Gastroesophageal sphincter (tissue), 3 donors: ENCODE results near the gene TMCO4.
A peak's percentile ranks its signal among the peaks of the same experiment; 100 is the strongest.

Source experiments
- EP300 ChIP-seq: sonication (generic); formaldehyde crosslinking; IDR thresholded peaks from one replicate; pipeline ENCODE4 v1.6.1; 2017; ENCODE audit warnings: antibody characterized with exemption, mild to moderate bottlenecking
- POLR2A ChIP-seq, 2 donors: fragments of 450-650 bp; IDR thresholded peaks; one replicate each; pipeline ENCODE4 v1.6.1; 2017; ENCODE audit warnings: antibody characterized with exemption in 2 of 2, mild to moderate bottlenecking in 2 of 2, moderate library complexity in 1 of 2
- POLR2AphosphoS5 ChIP-seq: sonication (generic); formaldehyde crosslinking; IDR thresholded peaks from one replicate; pipeline ENCODE4 v1.6.1; 2017; ENCODE audit warnings: antibody characterized with exemption
- TF ChIP-seq, protein P1 (sequence below), 4 experiments: fragments of 200-600 bp in 2 of 4; fragments of 450-650 bp in 2 of 4; sonication (generic) in 1 of 4; IDR thresholded peaks; one replicate each; pipeline ENCODE4 v1.5.1; 2017 to 2019; ENCODE audit warnings: antibody characterized with exemption in 4 of 4, mild to moderate bottlenecking in 2 of 4, moderate library complexity in 2 of 4

DNA sequence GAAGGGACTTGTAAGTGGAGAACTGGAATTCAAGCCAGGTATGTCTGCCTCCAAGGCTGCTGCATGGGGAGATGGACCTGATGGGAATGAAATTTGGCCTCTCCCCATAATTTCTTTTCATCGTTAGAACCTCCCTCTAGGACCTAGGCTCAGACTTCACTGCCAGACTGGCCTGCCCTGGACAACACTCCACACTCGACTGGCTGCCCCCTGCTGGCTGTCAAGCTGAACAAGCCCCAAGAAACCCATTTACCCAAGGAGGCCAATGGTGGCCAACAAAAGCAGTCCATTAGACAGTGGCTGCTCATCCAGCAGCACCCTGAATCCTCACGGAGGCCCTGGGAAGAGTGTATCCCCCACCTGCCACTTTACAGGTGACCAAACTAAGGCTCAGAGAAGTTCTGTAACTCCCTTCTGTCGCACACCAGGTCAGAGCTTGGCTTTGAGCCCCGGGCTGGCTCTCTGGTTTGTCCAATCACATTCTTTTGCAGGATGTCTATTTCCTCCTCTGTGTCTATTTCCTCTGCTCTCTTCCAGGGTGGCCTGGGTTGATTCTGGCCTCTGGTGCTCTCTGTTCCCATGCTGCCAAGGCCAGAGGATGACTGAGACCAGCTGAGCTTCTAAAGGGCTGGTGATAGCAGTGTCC is 11.6 kb upstream of the TMCO4 start:
- TF ChIP-seq, protein P1, sequence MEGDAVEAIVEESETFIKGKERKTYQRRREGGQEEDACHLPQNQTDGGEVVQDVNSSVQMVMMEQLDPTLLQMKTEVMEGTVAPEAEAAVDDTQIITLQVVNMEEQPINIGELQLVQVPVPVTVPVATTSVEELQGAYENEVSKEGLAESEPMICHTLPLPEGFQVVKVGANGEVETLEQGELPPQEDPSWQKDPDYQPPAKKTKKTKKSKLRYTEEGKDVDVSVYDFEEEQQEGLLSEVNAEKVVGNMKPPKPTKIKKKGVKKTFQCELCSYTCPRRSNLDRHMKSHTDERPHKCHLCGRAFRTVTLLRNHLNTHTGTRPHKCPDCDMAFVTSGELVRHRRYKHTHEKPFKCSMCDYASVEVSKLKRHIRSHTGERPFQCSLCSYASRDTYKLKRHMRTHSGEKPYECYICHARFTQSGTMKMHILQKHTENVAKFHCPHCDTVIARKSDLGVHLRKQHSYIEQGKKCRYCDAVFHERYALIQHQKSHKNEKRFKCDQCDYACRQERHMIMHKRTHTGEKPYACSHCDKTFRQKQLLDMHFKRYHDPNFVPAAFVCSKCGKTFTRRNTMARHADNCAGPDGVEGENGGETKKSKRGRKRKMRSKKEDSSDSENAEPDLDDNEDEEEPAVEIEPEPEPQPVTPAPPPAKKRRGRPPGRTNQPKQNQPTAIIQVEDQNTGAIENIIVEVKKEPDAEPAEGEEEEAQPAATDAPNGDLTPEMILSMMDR (IDR thresholded peaks at IDR 0.05), result peak in 3 of 4 experiments; percentile 46 to 61 (median 56)
- TF ChIP-seq POLR2AphosphoS5, result no peak
- TF ChIP-seq POLR2A (IDR thresholded peaks at IDR 0.05), result no peak
- TF ChIP-seq EP300, result no peak
